G401.6 (cell line): Measurements from ENCODE around the gene MRPL22.
A peak's percentile ranks its signal among the peaks of the same experiment; 100 is the strongest.
"Not testable (repeated sequence)": the region's sequence is repeated elsewhere in the genome, so short reads cannot be mapped to it uniquely, and the experiment has no call there.

Source experiments
- FAIRE-seq: peaks from 2 replicates; lab custom pipeline; 2012; peaks lifted over from hg19 to GRCh38; lab: Jason Lieb, UNC

MRPL22 gene

GRCh38 chr5:154943527-154943926, 2.7 kb downstream of the MRPL22 start:
- no peak for FAIRE-seq

- no peak for FAIRE-seq
Measured at GRCh38 chr5:154944716-154945115, 3.8 kb downstream of the MRPL22 start.

GRCh38 chr5:154945695-154946301, 4.9 kb downstream of the MRPL22 start:
- FAIRE-seq = peak; percentile 88

- FAIRE-seq = no peak
Measured at GRCh38 chr5:154947778-154948177, 6.9 kb downstream of the MRPL22 start.

GRCh38 chr5:154948313-154948712, 7.4 kb downstream of the MRPL22 start:
- FAIRE-seq = no peak

GRCh38 chr5:154949781-154950180, 8.9 kb downstream of the MRPL22 start:
- FAIRE-seq = no peak

GRCh38 chr5:154956712-154957111, 15.8 kb downstream of the MRPL22 start:
- FAIRE-seq = no peak

GRCh38 chr5:154962494-154962893, 21.6 kb downstream of the MRPL22 start:
- no peak for FAIRE-seq

GRCh38 chr5:154966081-154966841, 25.4 kb downstream of the MRPL22 start:
- no peak for FAIRE-seq

- FAIRE-seq = no peak
Measured at GRCh38 chr5:154966874-154967273, 26.0 kb downstream of the MRPL22 start.

- peak; percentile 79 for FAIRE-seq
Measured at GRCh38 chr5:154967421-154968024, 26.6 kb downstream of the MRPL22 start.

- no peak for FAIRE-seq
Measured at GRCh38 chr5:154968953-154969352, 28.1 kb downstream of the MRPL22 start.

- FAIRE-seq = no peak
Measured at GRCh38 chr5:154970759-154971158, 29.9 kb downstream of the MRPL22 start.

GRCh38 chr5:154971501-154971900, 30.6 kb downstream of the MRPL22 start:
- no peak for FAIRE-seq

- no peak for FAIRE-seq
Measured at GRCh38 chr5:154972476-154973080, 31.7 kb downstream of the MRPL22 start.

GRCh38 chr5:154976082-154976481, 35.2 kb downstream of the MRPL22 start:
- not testable (repeated sequence) for FAIRE-seq

GRCh38 chr5:154977409-154977808, 36.5 kb downstream of the MRPL22 start:
- FAIRE-seq = no peak

GRCh38 chr5:154978294-154978693, 37.4 kb downstream of the MRPL22 start:
- FAIRE-seq = not testable (repeated sequence)

- no peak for FAIRE-seq
Measured at GRCh38 chr5:154984946-154985516, 44.2 kb downstream of the MRPL22 start.

- no peak for FAIRE-seq
Measured at GRCh38 chr5:154986151-154986550, 45.3 kb downstream of the MRPL22 start.

GRCh38 chr5:154989626-154990025, 48.8 kb downstream of the MRPL22 start:
- no peak for FAIRE-seq

- FAIRE-seq = no peak
Measured at GRCh38 chr5:154993461-154993860, 52.6 kb downstream of the MRPL22 start.

- no peak for FAIRE-seq
Measured at GRCh38 chr5:154995679-154996078, 54.8 kb downstream of the MRPL22 start.
